Gastrocnemius medialis (tissue), 4 donors: Measurements from ENCODE around the gene RASSF1. TPM values are rescaled to one million over a fixed set of nuclear protein-coding genes. Genes with fewer than 3 reads are reported as not detected.

ENCODE experiments used
- ATAC-seq, 2 donors: fragments of 150-250 bp; one replicate each; pipeline ENCODE4 v1.9.1; 2016
- DNase-seq, 2 donors: peaks; one replicate each; pipeline ENCODE4 v3.0.0-alpha.2; 2019
- H3K27ac ChIP-seq, 4 donors: fragments of 200-600 bp; sonication (generic); 1 replicate in 1 of 4; 2 replicates in 3 of 4; pipeline ENCODE4 v1.5.1; 2016 to 2018; ENCODE audit warnings: mild to moderate bottlenecking in 2 of 4, moderate library complexity in 1 of 4
- H3K27me3 ChIP-seq, 3 donors: fragments of 200-600 bp; sonication (generic) in 2 of 3; 1 replicate in 1 of 3; 2 replicates in 2 of 3; pipeline versions ENCODE4 v1.5.1 to v1.6.0; 2016 to 2019; ENCODE audit warnings: mild to moderate bottlenecking in 1 of 3, moderate library complexity in 1 of 3
- H3K36me3 ChIP-seq, 2 donors: fragments of 200-600 bp; sonication (generic) in 1 of 2; one replicate each; pipeline ENCODE4 v1.5.1; 2017 to 2018
- H3K4me1 ChIP-seq, 2 donors: fragments of 200-600 bp; sonication (generic) in 1 of 2; one replicate each; pipeline ENCODE4 v1.5.1; 2016 to 2017; ENCODE audit warnings: mild to moderate bottlenecking in 2 of 2
- H3K4me3 ChIP-seq, 4 donors: fragments of 200-600 bp; sonication (generic) in 3 of 4; 1 replicate in 1 of 4; 2 replicates in 3 of 4; pipeline ENCODE4 v1.5.1; 2016 to 2019; ENCODE audit warnings: mild to moderate bottlenecking in 2 of 4
- H3K9me3 ChIP-seq, 3 donors: fragments of 200-600 bp; sonication (generic) in 2 of 3; 1 replicate in 1 of 3; 2 replicates in 2 of 3; pipeline ENCODE4 v1.5.1; 2016 to 2019
- CTCF ChIP-seq, 5 experiments: fragments of 450-650 bp in 3 of 5; fragments of 200-600 bp in 2 of 5; sonication (generic) in 2 of 5; IDR thresholded peaks in 4 of 5; conservative IDR thresholded peaks in 1 of 5; 1 replicate in 4 of 5; 2 replicates in 1 of 5; pipeline ENCODE4 v1.5.1; 2016 to 2019; ENCODE audit warnings: antibody characterized with exemption in 5 of 5, mild to moderate bottlenecking in 3 of 5, moderate library complexity in 3 of 5
- POLR2A ChIP-seq, 2 donors: fragments of 450-650 bp; IDR thresholded peaks; one replicate each; pipeline ENCODE4 v1.6.1; 2017; ENCODE audit warnings: antibody characterized with exemption in 2 of 2, mild to moderate bottlenecking in 2 of 2, moderate library complexity in 2 of 2
- in situ Hi-C, 4 donors: fragments of 200-750 bp; cut with MboI; loops; one replicate each; pipeline versions ENCODE4 v1.15.0 to v1.8.0; 2017; ENCODE audit warnings: low sequenced_read_pairs in 4 of 4
- intact Hi-C: fragments of 100-400 bp; cut with DNase I; formaldehyde crosslinking; loops from one replicate; pipeline ENCODE4 v1.15.1; 2023; ENCODE audit warnings: low total_unique reads
- total RNA-seq, 4 donors: library from RNA; depleted of rRNA; stranded (reverse); fragments of >200 nt; gene quantifications; one replicate each; pipeline versions ENCODE4 v1.1.0 to v1.2.3, GENCODE V29; 2016

The RASSF1 gene
- total RNA-seq, 4 donors from 2014 or later, result 13.3 to 22.5 (median 18.0) TPM

- peak overlapping the region; percentile 79 to 99 (median 82) for H3K4me3 ChIP-seq
- DNase-seq (peak; percentile 30 to 70), ATAC-seq (peak in 1 of 2 donors; percentile 40)
- peak overlapping the region; percentile 93 to 97 (median 94) for H3K27ac ChIP-seq
- H3K36me3 ChIP-seq, result peaks cover 0 to 40% of the 10 kb centered on the region in 2 donors
- no peaks in the 10 kb centered on the region for H3K27me3 ChIP-seq
- peaks cover 48 to 50% of the 10 kb centered on the region in 2 donors for H3K4me1 ChIP-seq
- H3K9me3 ChIP-seq, result no peaks in the 10 kb centered on the region
- TF ChIP-seq POLR2A (IDR thresholded peaks at IDR 0.05) (no peak), CTCF (IDR thresholded peaks at IDR 0.05 in 4 of 5, conservative IDR thresholded peaks at IDR 0.05 in 1 of 5) (no peak)
- in situ Hi-C loops (loop anchor here in 1 of 4 donors (25.0 kb wide), 1 partner anchor 181 kb away; no protein-coding TSS in a partner anchor), intact Hi-C loops (loop anchor here (5.0 to 10.0 kb wide), 3 partner anchors 211 to 1038 kb away; partner anchors contain the start of genes C3orf18, CISH, HEMK1 and RBM15B)
Measured at GRCh38 chr3:50356553-50356952, 15.9 kb upstream of the RASSF1 start.

- no peak for TF ChIP-seq POLR2A (IDR thresholded peaks at IDR 0.05)
- no peak for TF ChIP-seq CTCF (IDR thresholded peaks at IDR 0.05 in 4 of 5, conservative IDR thresholded peaks at IDR 0.05 in 1 of 5)
- peak overlapping the region; percentile 93 to 97 (median 94) for H3K27ac ChIP-seq
- DNase-seq (no peak), ATAC-seq (no peak)
- peak overlapping the region; percentile 79 to 99 (median 82) for H3K4me3 ChIP-seq
- intact Hi-C loops (loop anchor here (5.0 to 10.0 kb wide), 3 partner anchors 211 to 1039 kb away; partner anchors contain the start of genes C3orf18, CISH, HEMK1 and RBM15B), in situ Hi-C loops (loop anchor here in 1 of 4 donors (25.0 kb wide), 1 partner anchor 181 kb away; no protein-coding TSS in a partner anchor)
- no peaks in the 10 kb centered on the region for H3K9me3 ChIP-seq
- H3K27me3 ChIP-seq, result no peaks in the 10 kb centered on the region
- peaks cover 0 to 40% of the 10 kb centered on the region in 2 donors for H3K36me3 ChIP-seq
- H3K4me1 ChIP-seq, result peaks cover 53 to 55% of the 10 kb centered on the region in 2 donors
Measured at GRCh38 chr3:50355829-50356552, 15.4 kb upstream of the RASSF1 start.

- in situ Hi-C loops, result loop anchor here in 1 of 4 donors (25.0 kb wide), 1 partner anchor 182 kb away; no protein-coding TSS in a partner anchor
- H3K9me3 ChIP-seq, result no peaks in the 10 kb centered on the region
- ATAC-seq, result no peak
- H3K4me3 ChIP-seq, result no peak overlapping the region
- no peaks in the 10 kb centered on the region for H3K27me3 ChIP-seq
- intact Hi-C loops, result loop anchor here (5.0 to 10.0 kb wide), 3 partner anchors 212 to 1040 kb away; partner anchors contain the start of genes C3orf18, CISH, HEMK1 and RBM15B
- H3K4me1 ChIP-seq, result peaks cover 57 to 62% of the 10 kb centered on the region in 2 donors
- TF ChIP-seq POLR2A (IDR thresholded peaks at IDR 0.05), result no peak
- no peak for TF ChIP-seq CTCF (IDR thresholded peaks at IDR 0.05 in 4 of 5, conservative IDR thresholded peaks at IDR 0.05 in 1 of 5)
- H3K27ac ChIP-seq, result peak overlapping the region in 1 of 4 donors; percentile 97
- peaks cover 0 to 40% of the 10 kb centered on the region in 2 donors for H3K36me3 ChIP-seq
- DNase-seq, result no peak
Measured at GRCh38 chr3:50354850-50355249, 14.2 kb upstream of the RASSF1 start.

- DNase-seq (no peak), ATAC-seq (no peak)
- Histone ChIP-seq H3K4me1 (peaks cover 63 to 67% of the 10 kb centered on the region in 2 donors), H3K27ac (no peak overlapping the region), H3K4me3 (no peak overlapping the region), H3K9me3 (no peaks in the 10 kb centered on the region), H3K27me3 (no peaks in the 10 kb centered on the region), H3K36me3 (peaks cover 0 to 40% of the 10 kb centered on the region in 2 donors)
- no peak for TF ChIP-seq CTCF (IDR thresholded peaks at IDR 0.05 in 4 of 5, conservative IDR thresholded peaks at IDR 0.05 in 1 of 5)
- no peak for TF ChIP-seq POLR2A (IDR thresholded peaks at IDR 0.05)
- in situ Hi-C loops, result loop anchor here in 1 of 4 donors (25.0 kb wide), 1 partner anchor 183 kb away; no protein-coding TSS in a partner anchor
- intact Hi-C loops, result loop anchor here (10.0 kb wide), 1 partner anchor 1041 kb away; the partner anchor contains the start of gene RBM15B
Measured at GRCh38 chr3:50354186-50354764, 13.6 kb upstream of the RASSF1 start.
